ENCODE results near the gene HOXC6. TPM values are rescaled to one million over a fixed set of nuclear protein-coding genes. Genes with fewer than 3 reads are reported as not detected.

The HOXC6 gene
- total and polyA plus RNA-seq, 10 of the 15 experiments (the other 5 are each of a cell fraction or from before 2014, with no cell fraction given), result 0.02 to 0.55 (median 0.45) TPM; not detected in 4

DNA sequence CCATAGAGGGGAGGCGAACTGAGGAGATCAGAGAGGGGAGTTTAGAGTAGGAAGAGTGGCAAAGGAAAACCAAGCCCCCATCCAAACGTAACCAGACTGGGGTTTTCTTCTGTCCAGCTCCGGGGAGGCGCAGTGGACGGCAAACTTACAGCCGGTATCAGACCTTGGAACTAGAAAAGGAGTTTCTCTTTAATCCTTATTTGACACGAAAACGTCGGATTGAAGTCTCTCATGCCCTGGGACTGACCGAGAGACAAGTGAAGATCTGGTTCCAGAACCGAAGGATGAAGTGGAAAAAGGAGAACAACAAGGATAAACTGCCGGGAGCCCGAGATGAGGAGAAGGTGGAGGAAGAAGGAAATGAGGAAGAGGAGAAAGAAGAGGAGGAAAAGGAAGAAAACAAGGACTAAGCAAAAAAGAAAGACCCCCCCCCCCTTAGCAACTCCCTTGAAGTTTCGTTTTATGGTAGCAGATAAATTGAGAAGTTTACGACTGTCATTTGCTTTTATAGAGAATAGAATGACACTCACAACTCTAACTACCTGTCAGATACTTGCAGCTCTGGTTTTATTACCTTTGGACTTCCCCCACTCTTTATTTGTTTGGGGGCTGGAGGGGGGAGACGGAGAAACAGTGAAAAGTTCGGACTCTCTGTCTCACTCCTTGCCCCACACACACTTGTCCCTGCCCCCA is 17.1 kb upstream of the HOXC6 start:
- RAD21 ChIA-PET (ENCODE audit: unreplicated experiment), result interaction anchor here (1.0 to 1.5 kb wide), 2 partner anchors 12 to 181 kb away, joined by 3 to 4 read pairs; no protein-coding TSS in a partner anchor

DNA sequence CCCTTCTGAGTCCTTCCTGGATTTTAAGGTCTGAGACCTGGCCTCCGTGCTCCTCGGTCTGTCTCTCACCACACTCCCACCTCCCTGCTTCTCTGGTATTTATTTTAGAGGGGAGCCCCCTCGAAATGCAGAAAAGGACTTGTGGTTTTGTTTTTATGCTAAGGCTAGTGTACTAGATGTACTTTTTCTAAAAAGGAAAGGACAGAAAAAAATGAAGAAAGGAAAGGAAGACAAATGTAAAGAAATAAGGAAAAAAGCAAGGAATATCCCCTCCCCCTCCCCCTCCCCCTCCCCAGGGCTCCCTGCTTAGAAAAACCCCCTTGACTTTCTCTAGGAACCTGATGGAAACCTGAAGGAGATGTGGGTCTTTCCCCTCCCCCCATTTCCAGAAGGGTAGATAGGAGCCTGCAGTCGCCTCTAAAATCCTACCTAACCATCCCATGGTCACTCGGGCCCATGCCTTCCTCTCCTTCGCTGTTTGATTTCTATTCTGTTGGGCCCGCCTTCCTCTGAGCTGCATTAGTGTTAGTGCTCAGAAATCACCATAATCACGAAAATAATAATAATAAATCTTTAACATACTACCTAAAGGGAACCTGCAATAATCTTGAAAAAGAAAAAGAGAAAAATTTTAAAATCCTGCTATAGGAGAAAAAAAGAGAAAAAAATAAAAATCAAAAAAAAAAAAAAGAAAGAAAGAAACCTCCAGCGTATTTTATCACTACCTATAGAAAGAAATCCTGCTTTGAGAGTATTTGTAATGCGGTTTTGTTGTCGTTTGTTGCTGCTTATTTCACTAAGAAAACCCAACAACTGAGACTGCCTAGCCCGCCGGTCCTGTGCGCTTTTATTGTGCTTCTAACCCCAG is 16.3 kb upstream of the HOXC6 start:
- Histone ChIP-seq H3K27ac (ENCODE audit: control insufficient read depth, insufficient read depth) (no peak overlapping the region), H2AFZ (ENCODE audit: control insufficient read depth, low read depth, low read length) (no peak overlapping the region), H4K20me1 (ENCODE audit: control insufficient read depth, insufficient read depth) (no peaks in the 10 kb centered on the region; the same call in 1 of the 2 replicates), H3K4me3 (no peak overlapping the region), H3K79me2 (ENCODE audit: control insufficient read depth, insufficient read depth, low read length) (no peaks in the 10 kb centered on the region), H3K27me3 (replicated peaks in 1 of 2; ENCODE audit: control insufficient read depth in 2 of 2, insufficient read depth in 2 of 2, low read length in 1 of 2) (peaks cover 32 to 46% of the 10 kb centered on the region in 2 experiments), H3K9me3 (replicated peaks; ENCODE audit: control insufficient read depth, insufficient read depth, low read length) (no peaks in the 10 kb centered on the region), H3K4me1 (ENCODE audit: control insufficient read depth, insufficient read depth, low read length) (no peaks in the 10 kb centered on the region), H3K4me2 (ENCODE audit: control insufficient read depth, insufficient read depth) (no peak overlapping the region), H3K9ac (ENCODE audit: control insufficient read depth, insufficient read depth, low read length) (no peak overlapping the region), H3K36me3 (ENCODE audit: control insufficient read depth in 2 of 2, insufficient read depth in 2 of 2, low read length in 1 of 2) (no peaks in the 10 kb centered on the region)
- SMC1A ChIA-PET (ENCODE audit: uncharacterized antibody, unreplicated experiment), result interaction anchor here (1.0 to 1.2 kb wide), 2 partner anchors 21 to 196 kb away, joined by 3 read pairs; partner anchors contain the start of gene HOXC5
- POLR2A ChIA-PET, result interaction anchor here (0.7 kb wide), 1 partner anchor 872 kb away, joined by 3 read pairs; no protein-coding TSS in a partner anchor
- CTCF ChIA-PET, result interaction anchor here (0.6 to 1.8 kb wide), 5 partner anchors 20 to 573 kb away, joined by 3 to 6 read pairs (median 3); no protein-coding TSS in a partner anchor
- ATAC-seq, result no peak
- intact Hi-C loops (cut with micrococcal nuclease; ENCODE audit: unreplicated experiment), result no loop called here
- no peak for FAIRE-seq
- in situ Hi-C loops (cut with MboI), result no loop called here
- no peak for DNase-seq (ENCODE audit: low read depth, low spot score)
- 29% methylated on average over 14 of the region's 14 CpGs for WGBS (ENCODE audit: insufficient coverage, insufficient replicate concordance, low lambda C conversion rate, missing lambda C conversion rate)
- RAD21 ChIA-PET (ENCODE audit: unreplicated experiment), result interaction anchor here (0.9 to 1.5 kb wide), 2 partner anchors 11 to 205 kb away, joined by 3 read pairs; no protein-coding TSS in a partner anchor
- BruUV-seq (replicated peaks), result no TSS peak
- no peak for TF ChIP-seq STAT3 (IDR thresholded peaks at IDR 0.05; ENCODE audit: low read depth, low read length)
- TF ChIP-seq ZBED1 (IDR thresholded peaks at IDR 0.05; ENCODE audit: borderline replicate concordance), result no peak
- TF ChIP-seq, protein P1, sequence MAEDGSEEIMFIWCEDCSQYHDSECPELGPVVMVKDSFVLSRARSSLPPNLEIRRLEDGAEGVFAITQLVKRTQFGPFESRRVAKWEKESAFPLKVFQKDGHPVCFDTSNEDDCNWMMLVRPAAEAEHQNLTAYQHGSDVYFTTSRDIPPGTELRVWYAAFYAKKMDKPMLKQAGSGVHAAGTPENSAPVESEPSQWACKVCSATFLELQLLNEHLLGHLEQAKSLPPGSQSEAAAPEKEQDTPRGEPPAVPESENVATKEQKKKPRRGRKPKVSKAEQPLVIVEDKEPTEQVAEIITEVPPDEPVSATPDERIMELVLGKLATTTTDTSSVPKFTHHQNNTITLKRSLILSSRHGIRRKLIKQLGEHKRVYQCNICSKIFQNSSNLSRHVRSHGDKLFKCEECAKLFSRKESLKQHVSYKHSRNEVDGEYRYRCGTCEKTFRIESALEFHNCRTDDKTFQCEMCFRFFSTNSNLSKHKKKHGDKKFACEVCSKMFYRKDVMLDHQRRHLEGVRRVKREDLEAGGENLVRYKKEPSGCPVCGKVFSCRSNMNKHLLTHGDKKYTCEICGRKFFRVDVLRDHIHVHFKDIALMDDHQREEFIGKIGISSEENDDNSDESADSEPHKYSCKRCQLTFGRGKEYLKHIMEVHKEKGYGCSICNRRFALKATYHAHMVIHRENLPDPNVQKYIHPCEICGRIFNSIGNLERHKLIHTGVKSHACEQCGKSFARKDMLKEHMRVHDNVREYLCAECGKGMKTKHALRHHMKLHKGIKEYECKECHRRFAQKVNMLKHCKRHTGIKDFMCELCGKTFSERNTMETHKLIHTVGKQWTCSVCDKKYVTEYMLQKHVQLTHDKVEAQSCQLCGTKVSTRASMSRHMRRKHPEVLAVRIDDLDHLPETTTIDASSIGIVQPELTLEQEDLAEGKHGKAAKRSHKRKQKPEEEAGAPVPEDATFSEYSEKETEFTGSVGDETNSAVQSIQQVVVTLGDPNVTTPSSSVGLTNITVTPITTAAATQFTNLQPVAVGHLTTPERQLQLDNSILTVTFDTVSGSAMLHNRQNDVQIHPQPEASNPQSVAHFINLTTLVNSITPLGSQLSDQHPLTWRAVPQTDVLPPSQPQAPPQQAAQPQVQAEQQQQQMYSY (CRISPR knock-in tag; IDR thresholded peaks at IDR 0.05), result no peak
- TF ChIP-seq TCF12 (IDR thresholded peaks at IDR 0.05; ENCODE audit: low read depth, low read length), result no peak
- TF ChIP-seq, protein P2, sequence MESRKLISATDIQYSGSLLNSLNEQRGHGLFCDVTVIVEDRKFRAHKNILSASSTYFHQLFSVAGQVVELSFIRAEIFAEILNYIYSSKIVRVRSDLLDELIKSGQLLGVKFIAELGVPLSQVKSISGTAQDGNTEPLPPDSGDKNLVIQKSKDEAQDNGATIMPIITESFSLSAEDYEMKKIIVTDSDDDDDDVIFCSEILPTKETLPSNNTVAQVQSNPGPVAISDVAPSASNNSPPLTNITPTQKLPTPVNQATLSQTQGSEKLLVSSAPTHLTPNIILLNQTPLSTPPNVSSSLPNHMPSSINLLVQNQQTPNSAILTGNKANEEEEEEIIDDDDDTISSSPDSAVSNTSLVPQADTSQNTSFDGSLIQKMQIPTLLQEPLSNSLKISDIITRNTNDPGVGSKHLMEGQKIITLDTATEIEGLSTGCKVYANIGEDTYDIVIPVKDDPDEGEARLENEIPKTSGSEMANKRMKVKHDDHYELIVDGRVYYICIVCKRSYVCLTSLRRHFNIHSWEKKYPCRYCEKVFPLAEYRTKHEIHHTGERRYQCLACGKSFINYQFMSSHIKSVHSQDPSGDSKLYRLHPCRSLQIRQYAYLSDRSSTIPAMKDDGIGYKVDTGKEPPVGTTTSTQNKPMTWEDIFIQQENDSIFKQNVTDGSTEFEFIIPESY (IDR thresholded peaks at IDR 0.05), result no peak
- TF ChIP-seq BMI1 (IDR thresholded peaks at IDR 0.05; ENCODE audit: borderline replicate concordance), result no peak

More for the DNA sequence above, 17.1 kb upstream of the HOXC6 start:
- H3K27me3 ChIP-seq (replicated peaks in 1 of 2; ENCODE audit: control insufficient read depth in 2 of 2, insufficient read depth in 2 of 2, low read length in 1 of 2), result peaks cover 34 to 50% of the 10 kb centered on the region in 2 experiments
- H3K4me1 ChIP-seq (ENCODE audit: control insufficient read depth, insufficient read depth, low read length), result peaks cover 4% of the 10 kb centered on the region
- ATAC-seq (no peak), DNase-seq (ENCODE audit: low read depth, low spot score) (no peak), FAIRE-seq (no peak)
- no peak overlapping the region for H2AFZ ChIP-seq (ENCODE audit: control insufficient read depth, low read depth, low read length)
- CTCF ChIA-PET, result interaction anchor here (0.8 to 3.7 kb wide), 3 partner anchors 21 to 190 kb away, joined by 3 to 22 read pairs (median 6); no protein-coding TSS in a partner anchor
- no peak overlapping the region for H3K4me3 ChIP-seq
- no peak overlapping the region for H3K27ac ChIP-seq (ENCODE audit: control insufficient read depth, insufficient read depth)
- no peak for TF ChIP-seq SMAD5 (IDR thresholded peaks at IDR 0.05; ENCODE audit: low read depth)
- TF ChIP-seq ESRRA (IDR thresholded peaks at IDR 0.05; ENCODE audit: low read length), result no peak
- no peak for TF ChIP-seq NBN (IDR thresholded peaks at IDR 0.05)
- no peak for TF ChIP-seq NR2C1 (IDR thresholded peaks at IDR 0.05)
- TF ChIP-seq JUND (IDR thresholded peaks at IDR 0.05; ENCODE audit: low read depth, low read length), result no peak
- no peak overlapping the region for H3K9ac ChIP-seq (ENCODE audit: control insufficient read depth, insufficient read depth, low read length)
- no peak overlapping the region for H3K4me2 ChIP-seq (ENCODE audit: control insufficient read depth, insufficient read depth)
- WGBS (ENCODE audit: insufficient coverage, insufficient replicate concordance, low lambda C conversion rate, missing lambda C conversion rate), result 8% methylated on average over 17 of the region's 17 CpGs
- H3K36me3 ChIP-seq (ENCODE audit: control insufficient read depth in 2 of 2, insufficient read depth in 2 of 2, low read length in 1 of 2), result no peaks in the 10 kb centered on the region
- no peaks in the 10 kb centered on the region for H3K9me3 ChIP-seq (replicated peaks; ENCODE audit: control insufficient read depth, insufficient read depth, low read length)
- BruUV-seq (replicated peaks), result no TSS peak
- intact Hi-C loops (cut with micrococcal nuclease; ENCODE audit: unreplicated experiment) (no loop called here), in situ Hi-C loops (cut with MboI) (no loop called here)
- no peaks in the 10 kb centered on the region for H3K79me2 ChIP-seq (ENCODE audit: control insufficient read depth, insufficient read depth, low read length)
- SMC1A ChIA-PET (ENCODE audit: uncharacterized antibody, unreplicated experiment), result interaction anchor here (1.0 kb wide), 2 partner anchors 22 to 127 kb away, joined by 3 to 4 read pairs; partner anchors contain the start of gene HOXC5
- POLR2A ChIA-PET, result no interaction called here
- H4K20me1 ChIP-seq (ENCODE audit: control insufficient read depth, insufficient read depth), result no peaks in the 10 kb centered on the region; the same call in 1 of the 2 replicates

Measured in GM12878 (cell line).